GM12878 (cell line): ENCODE measurements around the gene MAPT.

Experiments
- EZH2 ChIP-seq: IDR thresholded peaks from 2 replicates; pipeline ENCODE4 v1.6.1; 2012; ENCODE audit warnings: low read depth, mild to moderate bottlenecking, control low read depth, inconsistent platforms, low read length, borderline replicate concordance; ENCODE audit not compliant: control insufficient read depth
- FOXM1 ChIP-seq: IDR thresholded peaks from 2 replicates; pipeline ENCODE4 v1.6.1; 2012; ENCODE audit warnings: low read depth, mild to moderate bottlenecking, inconsistent platforms, low read length, moderate library complexity
- MTA3 ChIP-seq: IDR thresholded peaks from 2 replicates; pipeline ENCODE4 v1.6.1; 2012; ENCODE audit warnings: low read length, inconsistent platforms, borderline replicate concordance
- POLR2A ChIP-seq: IDR thresholded peaks from 2 replicates; pipeline ENCODE4 v1.6.1; 2011; ENCODE audit warnings: low read depth, mild to moderate bottlenecking, low read length
- POLR2AphosphoS5 ChIP-seq: IDR thresholded peaks from 2 replicates; pipeline ENCODE4 v1.6.1; 2011; ENCODE audit warnings: mild to moderate bottlenecking, low read length, inconsistent platforms
- RFX5 ChIP-seq: IDR thresholded peaks from 2 replicates; pipeline ENCODE4 v1.6.1; 2011; ENCODE audit warnings: low read depth, low read length, improper control_type of control experiment
- TF ChIP-seq, protein P1 (sequence below): IDR thresholded peaks from 2 replicates; pipeline ENCODE4 v1.6.1; 2012; ENCODE audit warnings: improper control_type of control experiment, low read depth, low read length; ENCODE audit not compliant: insufficient replicate concordance
- TF ChIP-seq, protein P2 (sequence below), 3 experiments: IDR thresholded peaks in 2 of 3; conservative IDR thresholded peaks in 1 of 3; 2 replicates each; pipeline ENCODE4 v1.5.1; 2011; ENCODE audit warnings: low read depth in 3 of 3, low read length in 3 of 3, mild to moderate bottlenecking in 3 of 3, control low read depth in 2 of 3, moderate library complexity in 2 of 3, inconsistent platforms in 1 of 3, mixed read lengths in 1 of 3; ENCODE audit not compliant: control insufficient read depth in 2 of 3, insufficient read depth in 1 of 3; ENCODE audit errors: extremely low read depth in 1 of 3
- TF ChIP-seq, protein P3 (sequence below): fragments of 450-650 bp; formaldehyde crosslinking; IDR thresholded peaks from 2 replicates; pipeline ENCODE4 v1.4.0; 2020; ENCODE audit warnings: mild to moderate bottlenecking, moderate library complexity

DNA sequence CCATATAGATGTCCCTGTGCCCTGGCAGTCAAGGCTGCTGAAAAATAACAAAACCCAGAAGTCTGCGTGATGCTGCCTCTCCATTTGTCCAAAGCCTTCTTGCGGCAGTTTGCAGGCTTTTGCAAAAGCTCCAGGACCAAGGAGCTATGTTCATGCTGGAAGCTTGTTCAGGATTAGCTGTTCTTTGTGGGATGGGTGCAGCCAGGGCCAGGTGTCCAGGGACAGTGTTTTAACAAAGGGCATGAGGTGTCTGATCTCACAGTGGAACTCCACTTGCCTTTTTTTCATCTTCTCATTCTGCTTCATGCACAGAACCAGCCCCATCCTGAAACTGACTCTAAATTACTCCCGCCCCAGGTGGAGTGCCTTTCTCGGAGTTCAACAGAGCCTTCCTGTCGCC lies 73.0 kb downstream of the MAPT start:
- no peak for TF ChIP-seq RFX5
- no peak for TF ChIP-seq POLR2A
- TF ChIP-seq MTA3, result no peak
- no peak for TF ChIP-seq FOXM1
- TF ChIP-seq, protein P1, sequence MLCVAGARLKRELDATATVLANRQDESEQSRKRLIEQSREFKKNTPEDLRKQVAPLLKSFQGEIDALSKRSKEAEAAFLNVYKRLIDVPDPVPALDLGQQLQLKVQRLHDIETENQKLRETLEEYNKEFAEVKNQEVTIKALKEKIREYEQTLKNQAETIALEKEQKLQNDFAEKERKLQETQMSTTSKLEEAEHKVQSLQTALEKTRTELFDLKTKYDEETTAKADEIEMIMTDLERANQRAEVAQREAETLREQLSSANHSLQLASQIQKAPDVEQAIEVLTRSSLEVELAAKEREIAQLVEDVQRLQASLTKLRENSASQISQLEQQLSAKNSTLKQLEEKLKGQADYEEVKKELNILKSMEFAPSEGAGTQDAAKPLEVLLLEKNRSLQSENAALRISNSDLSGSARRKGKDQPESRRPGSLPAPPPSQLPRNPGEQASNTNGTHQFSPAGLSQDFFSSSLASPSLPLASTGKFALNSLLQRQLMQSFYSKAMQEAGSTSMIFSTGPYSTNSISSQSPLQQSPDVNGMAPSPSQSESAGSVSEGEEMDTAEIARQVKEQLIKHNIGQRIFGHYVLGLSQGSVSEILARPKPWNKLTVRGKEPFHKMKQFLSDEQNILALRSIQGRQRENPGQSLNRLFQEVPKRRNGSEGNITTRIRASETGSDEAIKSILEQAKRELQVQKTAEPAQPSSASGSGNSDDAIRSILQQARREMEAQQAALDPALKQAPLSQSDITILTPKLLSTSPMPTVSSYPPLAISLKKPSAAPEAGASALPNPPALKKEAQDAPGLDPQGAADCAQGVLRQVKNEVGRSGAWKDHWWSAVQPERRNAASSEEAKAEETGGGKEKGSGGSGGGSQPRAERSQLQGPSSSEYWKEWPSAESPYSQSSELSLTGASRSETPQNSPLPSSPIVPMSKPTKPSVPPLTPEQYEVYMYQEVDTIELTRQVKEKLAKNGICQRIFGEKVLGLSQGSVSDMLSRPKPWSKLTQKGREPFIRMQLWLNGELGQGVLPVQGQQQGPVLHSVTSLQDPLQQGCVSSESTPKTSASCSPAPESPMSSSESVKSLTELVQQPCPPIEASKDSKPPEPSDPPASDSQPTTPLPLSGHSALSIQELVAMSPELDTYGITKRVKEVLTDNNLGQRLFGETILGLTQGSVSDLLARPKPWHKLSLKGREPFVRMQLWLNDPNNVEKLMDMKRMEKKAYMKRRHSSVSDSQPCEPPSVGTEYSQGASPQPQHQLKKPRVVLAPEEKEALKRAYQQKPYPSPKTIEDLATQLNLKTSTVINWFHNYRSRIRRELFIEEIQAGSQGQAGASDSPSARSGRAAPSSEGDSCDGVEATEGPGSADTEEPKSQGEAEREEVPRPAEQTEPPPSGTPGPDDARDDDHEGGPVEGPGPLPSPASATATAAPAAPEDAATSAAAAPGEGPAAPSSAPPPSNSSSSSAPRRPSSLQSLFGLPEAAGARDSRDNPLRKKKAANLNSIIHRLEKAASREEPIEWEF, result no peak
- TF ChIP-seq, protein P2, sequence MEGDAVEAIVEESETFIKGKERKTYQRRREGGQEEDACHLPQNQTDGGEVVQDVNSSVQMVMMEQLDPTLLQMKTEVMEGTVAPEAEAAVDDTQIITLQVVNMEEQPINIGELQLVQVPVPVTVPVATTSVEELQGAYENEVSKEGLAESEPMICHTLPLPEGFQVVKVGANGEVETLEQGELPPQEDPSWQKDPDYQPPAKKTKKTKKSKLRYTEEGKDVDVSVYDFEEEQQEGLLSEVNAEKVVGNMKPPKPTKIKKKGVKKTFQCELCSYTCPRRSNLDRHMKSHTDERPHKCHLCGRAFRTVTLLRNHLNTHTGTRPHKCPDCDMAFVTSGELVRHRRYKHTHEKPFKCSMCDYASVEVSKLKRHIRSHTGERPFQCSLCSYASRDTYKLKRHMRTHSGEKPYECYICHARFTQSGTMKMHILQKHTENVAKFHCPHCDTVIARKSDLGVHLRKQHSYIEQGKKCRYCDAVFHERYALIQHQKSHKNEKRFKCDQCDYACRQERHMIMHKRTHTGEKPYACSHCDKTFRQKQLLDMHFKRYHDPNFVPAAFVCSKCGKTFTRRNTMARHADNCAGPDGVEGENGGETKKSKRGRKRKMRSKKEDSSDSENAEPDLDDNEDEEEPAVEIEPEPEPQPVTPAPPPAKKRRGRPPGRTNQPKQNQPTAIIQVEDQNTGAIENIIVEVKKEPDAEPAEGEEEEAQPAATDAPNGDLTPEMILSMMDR (IDR thresholded peaks at IDR 0.05 in 2 of 3, conservative IDR thresholded peaks at IDR 0.05 in 1 of 3; ENCODE audit: control insufficient read depth in 2 of 3, extremely low read depth in 1 of 3, insufficient read depth in 1 of 3, low read depth in 3 of 3, low read length in 3 of 3), result no peak
- TF ChIP-seq EZH2, result no peak
- TF ChIP-seq, protein P3, sequence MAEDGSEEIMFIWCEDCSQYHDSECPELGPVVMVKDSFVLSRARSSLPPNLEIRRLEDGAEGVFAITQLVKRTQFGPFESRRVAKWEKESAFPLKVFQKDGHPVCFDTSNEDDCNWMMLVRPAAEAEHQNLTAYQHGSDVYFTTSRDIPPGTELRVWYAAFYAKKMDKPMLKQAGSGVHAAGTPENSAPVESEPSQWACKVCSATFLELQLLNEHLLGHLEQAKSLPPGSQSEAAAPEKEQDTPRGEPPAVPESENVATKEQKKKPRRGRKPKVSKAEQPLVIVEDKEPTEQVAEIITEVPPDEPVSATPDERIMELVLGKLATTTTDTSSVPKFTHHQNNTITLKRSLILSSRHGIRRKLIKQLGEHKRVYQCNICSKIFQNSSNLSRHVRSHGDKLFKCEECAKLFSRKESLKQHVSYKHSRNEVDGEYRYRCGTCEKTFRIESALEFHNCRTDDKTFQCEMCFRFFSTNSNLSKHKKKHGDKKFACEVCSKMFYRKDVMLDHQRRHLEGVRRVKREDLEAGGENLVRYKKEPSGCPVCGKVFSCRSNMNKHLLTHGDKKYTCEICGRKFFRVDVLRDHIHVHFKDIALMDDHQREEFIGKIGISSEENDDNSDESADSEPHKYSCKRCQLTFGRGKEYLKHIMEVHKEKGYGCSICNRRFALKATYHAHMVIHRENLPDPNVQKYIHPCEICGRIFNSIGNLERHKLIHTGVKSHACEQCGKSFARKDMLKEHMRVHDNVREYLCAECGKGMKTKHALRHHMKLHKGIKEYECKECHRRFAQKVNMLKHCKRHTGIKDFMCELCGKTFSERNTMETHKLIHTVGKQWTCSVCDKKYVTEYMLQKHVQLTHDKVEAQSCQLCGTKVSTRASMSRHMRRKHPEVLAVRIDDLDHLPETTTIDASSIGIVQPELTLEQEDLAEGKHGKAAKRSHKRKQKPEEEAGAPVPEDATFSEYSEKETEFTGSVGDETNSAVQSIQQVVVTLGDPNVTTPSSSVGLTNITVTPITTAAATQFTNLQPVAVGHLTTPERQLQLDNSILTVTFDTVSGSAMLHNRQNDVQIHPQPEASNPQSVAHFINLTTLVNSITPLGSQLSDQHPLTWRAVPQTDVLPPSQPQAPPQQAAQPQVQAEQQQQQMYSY (CRISPR knock-in tag), result no peak
- no peak for TF ChIP-seq POLR2AphosphoS5
